HG03280 (cell line): ENCODE data around the gene SIRT3.
A peak's percentile ranks its signal among the peaks of the same experiment; 100 is the strongest.
"Not testable (repeated sequence)": the region's sequence is repeated elsewhere in the genome, so short reads cannot be mapped to it uniquely, and the experiment has no call there.

Source experiments
- ATAC-seq: cut with Tn5 transposase; IDR thresholded peaks from one replicate; pipeline ENCODE4 v1.9.1; 2021; ENCODE audit warnings: mild to moderate bottlenecking, moderate library complexity; ENCODE audit not compliant: unreplicated experiment

SIRT3 gene

GRCh38 chr11:204587-205109, 31.5 kb downstream of the SIRT3 start:
- ATAC-seq = no peak

GRCh38 chr11:203945-204586, 32.1 kb downstream of the SIRT3 start:
- ATAC-seq = no peak

- ATAC-seq = no peak
These were observed 32.8 kb downstream of the SIRT3 start for GRCh38 chr11:203056-203944.

- ATAC-seq = no peak
These were observed 33.7 kb downstream of the SIRT3 start for GRCh38 chr11:202490-202889.

GRCh38 chr11:201966-202365, 34.2 kb downstream of the SIRT3 start:
- no peak for ATAC-seq

GRCh38 chr11:200224-201003, 35.7 kb downstream of the SIRT3 start:
- no peak for ATAC-seq

GRCh38 chr11:199782-200181, 36.4 kb downstream of the SIRT3 start:
- no peak for ATAC-seq

GRCh38 chr11:199004-199581, 37.0 kb downstream of the SIRT3 start:
- ATAC-seq = no peak

GRCh38 chr11:198236-198806, 37.8 kb downstream of the SIRT3 start:
- ATAC-seq = no peak

- ATAC-seq = no peak
These were observed 38.4 kb downstream of the SIRT3 start for GRCh38 chr11:197741-198235.

- no peak for ATAC-seq
These were observed 39.1 kb downstream of the SIRT3 start for GRCh38 chr11:196786-197731.

- not testable (repeated sequence) for ATAC-seq
These were observed 42.7 kb downstream of the SIRT3 start for GRCh38 chr11:193481-193880.

- ATAC-seq = not testable (repeated sequence)
These were observed 43.4 kb downstream of the SIRT3 start, which contains the start of gene SCGB1C1 for GRCh38 chr11:192674-193128. SCGB1C1 (plus strand) TSS chr11:193078; CDS start chr11:193100, 22 bp downstream.

GRCh38 chr11:191490-192478, 44.4 kb downstream of the SIRT3 start:
- ATAC-seq = not testable (repeated sequence)

- not testable (repeated sequence) for ATAC-seq
These were observed 45.6 kb downstream of the SIRT3 start for GRCh38 chr11:190546-190945.

GRCh38 chr11:189843-190311, 46.3 kb downstream of the SIRT3 start:
- ATAC-seq = peak; percentile 85

- ATAC-seq = not testable (repeated sequence)
These were observed 46.9 kb downstream of the SIRT3 start for GRCh38 chr11:189200-189783.
